ENCODE measurements around the gene FOXO6. TPM values are rescaled to one million over a fixed set of nuclear protein-coding genes. Genes with fewer than 3 reads are reported as not detected.
A peak's percentile ranks its signal among the peaks of the same experiment; 100 is the strongest.

The FOXO6 gene
- polyA plus RNA-seq, 1 of the 3 experiments (the other 2 are of a cell fraction), result 0.35 TPM

DNA sequence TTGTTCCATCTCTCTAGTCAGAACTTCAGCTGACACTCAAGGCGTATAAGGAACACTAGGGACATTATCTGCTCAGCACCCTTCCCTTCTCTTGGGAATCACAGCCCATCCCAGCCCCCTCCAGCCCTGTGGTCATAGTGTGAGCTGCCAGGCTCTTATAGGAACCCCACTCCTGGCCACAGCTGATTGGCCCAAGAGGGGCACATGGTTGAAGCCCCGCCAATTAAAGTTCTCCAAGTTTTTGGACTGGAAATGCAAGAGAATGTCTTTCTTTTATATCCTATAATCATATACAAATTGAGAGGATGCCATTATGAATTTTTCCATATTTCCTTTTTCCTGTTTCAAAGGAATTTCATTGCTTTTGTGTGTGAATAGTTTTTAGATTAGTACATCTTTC, 40.7 kb downstream of the FOXO6 start (continued):
- TF ChIP-seq, protein P1, sequence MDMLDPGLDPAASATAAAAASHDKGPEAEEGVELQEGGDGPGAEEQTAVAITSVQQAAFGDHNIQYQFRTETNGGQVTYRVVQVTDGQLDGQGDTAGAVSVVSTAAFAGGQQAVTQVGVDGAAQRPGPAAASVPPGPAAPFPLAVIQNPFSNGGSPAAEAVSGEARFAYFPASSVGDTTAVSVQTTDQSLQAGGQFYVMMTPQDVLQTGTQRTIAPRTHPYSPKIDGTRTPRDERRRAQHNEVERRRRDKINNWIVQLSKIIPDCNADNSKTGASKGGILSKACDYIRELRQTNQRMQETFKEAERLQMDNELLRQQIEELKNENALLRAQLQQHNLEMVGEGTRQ (IDR thresholded peaks at IDR 0.05; ENCODE audit: borderline replicate concordance, low read depth, low read length), result no peak
- no peak for TF ChIP-seq SIN3A (IDR thresholded peaks at IDR 0.05; ENCODE audit: borderline replicate concordance, low read depth, low read length)
- no peak for TF ChIP-seq TCF12 (IDR thresholded peaks at IDR 0.05)
- no peak for TF ChIP-seq YY1 (IDR thresholded peaks at IDR 0.05; ENCODE audit: low read depth)
- TF ChIP-seq NFIC (IDR thresholded peaks at IDR 0.05; ENCODE audit: borderline replicate concordance), result no peak

DNA sequence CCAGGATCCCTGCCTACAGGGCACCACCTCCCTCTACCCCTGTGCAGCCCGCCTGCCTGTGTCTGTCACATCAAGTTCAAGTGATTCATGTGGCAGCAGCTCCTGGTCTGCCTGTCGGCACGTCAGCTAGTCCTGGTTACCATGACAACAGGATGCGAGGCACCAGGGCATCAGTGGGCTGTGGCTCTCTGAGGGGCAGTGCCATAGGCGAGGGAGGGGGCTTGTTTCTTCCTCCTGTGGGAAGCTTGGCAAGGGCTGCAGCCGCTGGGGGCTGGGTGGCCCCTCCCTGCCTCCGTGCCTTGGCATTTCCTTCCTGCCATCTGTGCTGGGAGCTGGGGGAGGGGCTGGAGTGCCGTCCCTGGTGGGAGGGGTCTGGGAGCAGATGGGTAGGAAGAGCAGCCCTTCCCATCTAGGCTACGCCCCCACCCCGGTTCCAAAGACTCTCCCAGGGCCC, 43.1 kb downstream of the FOXO6 start:
- 5% methylated on average over 8 of the region's 10 CpGs for WGBS (ENCODE audit: low lambda C conversion rate)
- no peak overlapping the region; the same call in 1 of the 2 replicates for H2AFZ ChIP-seq (ENCODE audit: low read depth)
- H3K79me2 ChIP-seq (ENCODE audit: insufficient read depth), result no peaks in the 10 kb centered on the region
- H3K9me2 ChIP-seq, result no peaks in the 10 kb centered on the region
- no peaks in the 10 kb centered on the region for H3K36me3 ChIP-seq (replicated peaks in 1 of 2; ENCODE audit: control insufficient read depth in 1 of 2, insufficient read depth in 2 of 2, low read length in 1 of 2)
- CTCF ChIA-PET, result interaction anchor here (0.8 to 5.9 kb wide), 9 partner anchors 9 to 120 kb away, joined by 3 to 34 read pairs (median 4); no protein-coding TSS in a partner anchor
- no peaks in the 10 kb centered on the region for H3K9me3 ChIP-seq
- H3K4me3 ChIP-seq (ENCODE audit: low read depth in 2 of 2, low read length in 1 of 2), result peak overlapping the region; percentile 4 to 16; a peak in 1 of 4 replicates
- peak; percentile 90 for DNase-seq
- no peak for TF ChIP-seq RAD21 (IDR thresholded peaks at IDR 0.05; ENCODE audit: low read length)
- 0 out of 2 replicates have a peak, but pooled peaks have one; percentile 54 for TF ChIP-seq RFX5 (IDR thresholded peaks at IDR 0.05; ENCODE audit: low read length)
- TF ChIP-seq GATA2 (CRISPR knock-in tag; IDR thresholded peaks at IDR 0.05), result 0 out of 2 replicates have a peak, but pooled peaks have one; percentile 6
- TF ChIP-seq, protein P2, sequence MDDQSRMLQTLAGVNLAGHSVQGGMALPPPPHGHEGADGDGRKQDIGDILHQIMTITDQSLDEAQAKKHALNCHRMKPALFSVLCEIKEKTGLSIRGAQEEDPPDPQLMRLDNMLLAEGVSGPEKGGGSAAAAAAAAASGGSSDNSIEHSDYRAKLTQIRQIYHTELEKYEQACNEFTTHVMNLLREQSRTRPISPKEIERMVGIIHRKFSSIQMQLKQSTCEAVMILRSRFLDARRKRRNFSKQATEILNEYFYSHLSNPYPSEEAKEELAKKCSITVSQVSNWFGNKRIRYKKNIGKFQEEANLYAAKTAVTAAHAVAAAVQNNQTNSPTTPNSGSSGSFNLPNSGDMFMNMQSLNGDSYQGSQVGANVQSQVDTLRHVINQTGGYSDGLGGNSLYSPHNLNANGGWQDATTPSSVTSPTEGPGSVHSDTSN (IDR thresholded peaks at IDR 0.05), result peak; percentile 63
- TF ChIP-seq, protein P3, sequence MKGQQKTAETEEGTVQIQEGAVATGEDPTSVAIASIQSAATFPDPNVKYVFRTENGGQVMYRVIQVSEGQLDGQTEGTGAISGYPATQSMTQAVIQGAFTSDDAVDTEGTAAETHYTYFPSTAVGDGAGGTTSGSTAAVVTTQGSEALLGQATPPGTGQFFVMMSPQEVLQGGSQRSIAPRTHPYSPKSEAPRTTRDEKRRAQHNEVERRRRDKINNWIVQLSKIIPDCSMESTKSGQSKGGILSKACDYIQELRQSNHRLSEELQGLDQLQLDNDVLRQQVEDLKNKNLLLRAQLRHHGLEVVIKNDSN (IDR thresholded peaks at IDR 0.05; ENCODE audit: borderline replicate concordance, low read depth), result no peak
- 0 out of 2 replicates have a peak, but pooled peaks have one; percentile 10 for TF ChIP-seq GABPA (IDR thresholded peaks at IDR 0.05; ENCODE audit: low read depth)
- TF ChIP-seq ELF1 (IDR thresholded peaks at IDR 0.05), result no peak
- peak in 1 of 2 experiments; percentile 33; a peak in 1 of 4 replicates for TF ChIP-seq EP300 (IDR thresholded peaks at IDR 0.05; ENCODE audit: borderline replicate concordance in 1 of 2, low read depth in 1 of 2, low read length in 1 of 2)
- 0 out of 2 replicates have a peak, but pooled peaks have one; percentile 19 for TF ChIP-seq TCF12 (IDR thresholded peaks at IDR 0.05)
- TF ChIP-seq, protein P4, sequence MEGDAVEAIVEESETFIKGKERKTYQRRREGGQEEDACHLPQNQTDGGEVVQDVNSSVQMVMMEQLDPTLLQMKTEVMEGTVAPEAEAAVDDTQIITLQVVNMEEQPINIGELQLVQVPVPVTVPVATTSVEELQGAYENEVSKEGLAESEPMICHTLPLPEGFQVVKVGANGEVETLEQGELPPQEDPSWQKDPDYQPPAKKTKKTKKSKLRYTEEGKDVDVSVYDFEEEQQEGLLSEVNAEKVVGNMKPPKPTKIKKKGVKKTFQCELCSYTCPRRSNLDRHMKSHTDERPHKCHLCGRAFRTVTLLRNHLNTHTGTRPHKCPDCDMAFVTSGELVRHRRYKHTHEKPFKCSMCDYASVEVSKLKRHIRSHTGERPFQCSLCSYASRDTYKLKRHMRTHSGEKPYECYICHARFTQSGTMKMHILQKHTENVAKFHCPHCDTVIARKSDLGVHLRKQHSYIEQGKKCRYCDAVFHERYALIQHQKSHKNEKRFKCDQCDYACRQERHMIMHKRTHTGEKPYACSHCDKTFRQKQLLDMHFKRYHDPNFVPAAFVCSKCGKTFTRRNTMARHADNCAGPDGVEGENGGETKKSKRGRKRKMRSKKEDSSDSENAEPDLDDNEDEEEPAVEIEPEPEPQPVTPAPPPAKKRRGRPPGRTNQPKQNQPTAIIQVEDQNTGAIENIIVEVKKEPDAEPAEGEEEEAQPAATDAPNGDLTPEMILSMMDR (IDR thresholded peaks at IDR 0.05), result no peak
- peak; percentile 92 for TF ChIP-seq MXI1 (IDR thresholded peaks at IDR 0.05; ENCODE audit: low read depth, low read length)
- TF ChIP-seq TEAD4 (IDR thresholded peaks at IDR 0.05; ENCODE audit: borderline replicate concordance, insufficient read depth), result no peak
- no peak for TF ChIP-seq FOXM1 (IDR thresholded peaks at IDR 0.05; ENCODE audit: low read depth)
- TF ChIP-seq, protein P5, sequence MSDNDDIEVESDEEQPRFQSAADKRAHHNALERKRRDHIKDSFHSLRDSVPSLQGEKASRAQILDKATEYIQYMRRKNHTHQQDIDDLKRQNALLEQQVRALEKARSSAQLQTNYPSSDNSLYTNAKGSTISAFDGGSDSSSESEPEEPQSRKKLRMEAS (IDR thresholded peaks at IDR 0.05; ENCODE audit: low read depth), result no peak
- no peak for TF ChIP-seq NFIC (IDR thresholded peaks at IDR 0.05; ENCODE audit: borderline replicate concordance)
- peak overlapping the region in 1 of 2 experiments; percentile 50; a peak in 1 of 4 replicates for H3K27ac ChIP-seq (ENCODE audit: low read depth in 2 of 2, low read length in 1 of 2)
- H3K4me2 ChIP-seq, result peak overlapping the region; percentile 26
- H3K9ac ChIP-seq, result no peak overlapping the region
- POLR2A ChIA-PET, result interaction anchor here (0.9 to 1.2 kb wide), 3 partner anchors 15 to 118 kb away, joined by 3 read pairs; no protein-coding TSS in a partner anchor
- no peaks in the 10 kb centered on the region for H4K20me1 ChIP-seq (ENCODE audit: insufficient read depth)
- H3K27me3 ChIP-seq (ENCODE audit: insufficient read depth), result no peaks in the 10 kb centered on the region
- H3F3A ChIP-seq (replicated peaks; ENCODE audit: insufficient read depth), result peaks cover 3% of the 10 kb centered on the region
- peaks cover 7 to 21% of the 10 kb centered on the region in 2 experiments; a peak in 3 of 4 replicates for H3K4me1 ChIP-seq (ENCODE audit: control insufficient read depth in 1 of 2, insufficient read depth in 2 of 2, low read depth in 1 of 2, low read length in 1 of 2)
